CD1c-positive myeloid dendritic cell (primary cell): ENCODE data around the gene CCDC68.

Source experiments
- DNase-seq: peaks from one replicate; pipeline ENCODE4 v3.0.0-alpha.2; 2016; ENCODE audit errors: extremely low spot score

The CCDC68 gene

DNA sequence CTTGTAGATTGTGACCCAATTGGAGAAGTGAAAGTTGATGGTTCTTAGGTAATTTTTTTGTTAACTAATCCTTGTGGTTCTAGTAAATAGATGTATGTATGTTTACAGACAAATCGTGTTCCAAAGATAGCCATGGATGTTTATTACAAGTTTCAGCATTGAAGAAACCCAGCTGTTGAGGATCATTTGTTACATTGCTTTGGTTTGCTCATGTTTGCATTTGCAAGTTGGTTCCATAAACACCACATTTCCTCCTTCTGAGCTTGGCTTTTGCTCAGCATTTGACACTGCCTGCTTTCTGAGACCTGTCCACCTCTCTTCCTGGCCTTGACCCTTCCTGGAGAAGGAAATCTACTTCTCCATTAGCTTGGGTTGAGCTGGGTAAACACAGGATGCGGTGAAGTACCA lies 1.8 kb upstream of the CCDC68 start:
- DNase-seq = peak; percentile 24

GRCh38 chr18:54960197-54960596 lies 936 bp upstream of the CCDC68 start:
- no peak for DNase-seq

- no peak for DNase-seq
Measured at GRCh38 chr18:54957996-54958395, 1.3 kb downstream of the CCDC68 start.

GRCh38 chr18:54957296-54957832 lies 1.9 kb downstream of the CCDC68 start:
- DNase-seq = no peak

GRCh38 chr18:54956506-54956905 lies 2.8 kb downstream of the CCDC68 start:
- DNase-seq = no peak

DNA sequence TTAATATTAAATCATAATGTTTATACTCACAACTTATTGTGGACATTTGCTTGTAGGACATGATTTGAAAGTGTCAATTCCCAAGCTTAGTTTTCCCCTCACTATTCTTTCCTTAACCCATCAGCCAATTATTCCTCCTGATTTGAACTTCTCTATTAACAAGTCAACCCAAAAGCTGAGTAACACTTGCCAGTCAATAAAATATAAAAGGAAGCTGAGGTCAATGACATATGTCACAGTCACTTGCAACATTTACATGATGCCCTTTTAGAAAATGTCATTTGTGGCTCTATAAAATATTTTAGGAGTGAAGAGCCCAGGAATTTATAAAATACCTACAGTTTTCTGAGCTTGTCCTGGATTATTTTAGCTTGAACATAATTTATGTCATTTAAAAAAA lies 7.2 kb downstream of the CCDC68 start:
- no peak for DNase-seq

GRCh38 chr18:54950221-54950620 lies 9.0 kb downstream of the CCDC68 start:
- DNase-seq = no peak

GRCh38 chr18:54949588-54949987 lies 9.7 kb downstream of the CCDC68 start:
- no peak for DNase-seq

DNA sequence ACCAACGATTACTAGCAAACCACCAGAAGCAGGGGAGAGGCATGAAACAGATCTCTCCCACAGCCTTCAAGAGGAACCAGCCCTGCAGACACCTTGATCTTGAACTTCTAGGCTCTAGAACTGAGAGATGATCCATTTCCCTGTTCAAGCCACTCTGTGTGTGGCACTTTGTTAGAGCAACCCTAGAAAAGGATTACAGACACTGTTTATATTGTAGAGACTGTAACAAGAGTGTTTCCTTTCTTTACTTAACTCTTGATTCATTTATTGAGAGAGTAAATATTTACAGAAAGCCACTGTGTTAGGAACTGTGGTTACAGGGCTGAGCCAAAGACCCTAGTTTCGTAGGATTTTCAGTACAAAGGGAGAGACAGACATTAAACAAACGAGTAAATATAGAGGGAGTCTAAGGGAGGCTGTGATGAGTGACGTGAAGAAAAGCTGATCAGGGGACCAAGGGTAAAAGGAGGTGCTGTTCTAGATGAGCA lies 10.9 kb downstream of the CCDC68 start:
- DNase-seq = no peak

DNA sequence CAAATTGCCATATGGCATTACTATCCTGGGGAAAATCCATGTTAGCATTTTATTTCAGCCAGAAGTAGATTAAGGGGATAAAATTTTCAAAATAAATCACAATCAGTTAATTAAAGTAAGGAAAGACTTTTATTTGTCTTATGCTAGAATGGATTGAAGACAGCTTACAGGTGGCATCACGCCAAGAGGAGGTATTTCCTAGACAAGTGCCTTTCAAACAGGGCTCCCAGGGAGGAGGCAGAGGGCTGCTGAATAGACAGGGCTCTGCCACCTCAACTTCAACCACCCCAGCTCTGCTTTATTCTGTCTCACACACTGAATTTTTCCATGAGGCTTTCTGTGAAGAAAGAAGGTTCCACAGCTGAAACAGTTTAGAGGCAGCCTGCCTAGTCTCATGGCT lies 12.2 kb downstream of the CCDC68 start:
- DNase-seq = no peak

GRCh38 chr18:54946149-54946581 lies 13.1 kb downstream of the CCDC68 start:
- peak; percentile 31 for DNase-seq

DNA sequence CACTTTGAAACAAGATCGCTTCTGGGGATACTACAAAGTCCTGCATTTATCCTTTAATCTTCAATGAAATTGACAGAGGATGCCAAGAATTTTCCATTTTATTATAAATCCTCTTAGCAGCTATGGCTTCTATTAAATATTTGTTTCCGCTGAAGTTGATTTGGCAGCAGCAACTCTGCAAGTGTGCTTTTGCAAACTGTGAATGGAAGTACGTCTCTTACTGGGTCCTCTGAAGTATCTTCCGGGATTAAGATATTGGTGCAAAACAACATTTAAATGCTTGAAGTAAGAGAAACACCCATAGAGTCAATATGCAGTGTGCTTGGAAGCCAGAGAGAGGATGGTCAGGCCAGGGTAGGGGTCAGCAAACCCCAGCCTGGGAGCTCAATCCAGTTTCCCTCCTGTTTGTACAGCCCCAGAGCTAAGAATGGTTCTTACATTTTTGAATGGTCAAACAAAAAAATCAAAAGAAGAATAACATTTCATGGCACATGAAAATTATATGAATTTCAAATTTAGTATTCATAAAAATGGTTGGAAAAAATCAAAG lies 13.6 kb downstream of the CCDC68 start:
- no peak for DNase-seq

GRCh38 chr18:54942569-54942968 lies 16.7 kb downstream of the CCDC68 start:
- DNase-seq = no peak

- no peak for DNase-seq
Measured at GRCh38 chr18:54942144-54942543, 17.1 kb downstream of the CCDC68 start.

DNA sequence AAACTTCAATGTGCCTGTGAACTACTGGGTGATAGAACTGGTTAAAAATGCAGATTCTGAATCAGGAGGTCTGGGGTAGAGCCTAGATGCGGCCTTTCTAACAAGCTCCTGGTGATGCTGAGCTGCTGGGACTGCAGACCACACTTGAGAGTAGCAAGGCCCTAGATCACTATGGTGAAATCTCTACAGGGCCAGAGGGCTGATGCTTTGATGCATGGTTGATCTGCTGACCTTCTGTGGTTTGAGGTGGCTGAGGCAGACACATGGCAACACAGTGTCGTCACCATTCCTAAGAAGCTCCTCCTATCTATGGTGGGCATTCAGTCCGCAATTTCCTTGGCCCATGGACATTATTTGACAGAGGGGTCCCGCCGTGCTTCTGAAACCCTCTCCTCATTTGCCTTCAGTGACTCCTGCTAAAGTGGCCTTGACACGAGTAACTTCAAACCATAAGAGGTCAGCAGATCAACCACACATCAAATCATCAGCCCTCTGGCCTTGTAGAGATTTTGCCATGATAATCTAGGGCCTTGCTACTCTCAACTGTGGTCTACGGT lies 19.8 kb downstream of the CCDC68 start:
- no peak for DNase-seq

- no peak for DNase-seq
Measured at GRCh38 chr18:54938506-54938905, 20.8 kb downstream of the CCDC68 start.

GRCh38 chr18:54932472-54932871 lies 26.8 kb downstream of the CCDC68 start:
- DNase-seq = no peak

DNA sequence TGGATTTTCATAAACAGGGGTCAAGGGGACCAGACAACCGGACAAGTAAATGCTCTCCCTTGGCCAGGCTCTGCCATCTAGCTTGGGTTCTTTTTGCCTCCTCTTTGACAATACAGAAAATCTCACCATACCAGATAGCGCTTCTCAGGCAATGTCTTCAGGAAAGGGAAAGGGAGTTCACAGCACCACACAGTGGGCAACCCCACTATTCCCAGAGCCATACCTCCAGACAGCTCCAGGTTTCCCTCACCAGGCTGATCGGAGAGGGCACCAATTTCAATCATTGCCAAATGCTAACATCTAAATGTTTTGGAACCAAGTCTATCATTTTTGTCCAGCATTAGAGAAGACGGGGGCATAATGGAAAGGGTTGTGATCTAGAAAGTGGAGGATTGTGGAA lies 28.1 kb downstream of the CCDC68 start:
- no peak for DNase-seq

DNA sequence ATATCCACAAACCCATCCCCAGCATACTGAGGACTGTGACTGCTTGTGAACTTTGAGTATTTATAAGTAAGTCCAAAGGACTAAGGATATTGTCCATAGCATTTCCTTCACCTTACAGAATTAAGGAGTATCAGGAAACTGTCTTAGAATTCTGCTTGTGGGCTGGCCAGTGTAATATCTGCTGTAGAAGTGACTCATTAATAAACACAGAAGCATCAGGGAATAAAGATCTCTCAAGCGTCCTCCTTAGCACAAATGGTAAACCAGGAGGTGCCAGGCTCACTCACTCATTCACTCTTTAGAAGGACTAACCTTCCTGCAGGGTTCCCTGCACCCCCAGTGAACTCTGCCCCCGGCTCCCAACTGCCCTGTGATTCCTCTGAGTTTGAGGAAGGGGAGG lies 31.0 kb downstream of the CCDC68 start:
- no peak for DNase-seq

GRCh38 chr18:54926593-54927325 lies 32.5 kb downstream of the CCDC68 start:
- no peak for DNase-seq

DNA sequence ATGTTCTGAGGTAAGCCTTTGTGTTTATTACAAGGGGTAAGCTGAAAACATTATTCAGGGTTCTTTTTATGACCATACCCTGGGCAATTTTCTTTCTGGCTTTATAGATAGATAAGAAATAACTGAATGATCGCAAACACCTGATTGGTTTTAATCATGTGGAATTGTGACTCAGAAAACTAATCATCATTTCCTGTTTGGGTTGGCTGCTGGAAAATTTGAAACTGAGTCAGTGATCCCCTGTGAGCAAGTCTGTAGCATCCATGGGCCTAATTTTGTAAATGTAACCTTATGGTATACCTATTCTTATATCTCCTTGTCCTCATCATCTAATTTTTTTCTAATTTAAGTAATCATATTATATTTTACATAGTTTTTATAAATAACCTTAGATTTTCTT lies 34.3 kb downstream of the CCDC68 start:
- no peak for DNase-seq

- no peak for DNase-seq
Measured at GRCh38 chr18:54923339-54923956, 35.8 kb downstream of the CCDC68 start.

DNA sequence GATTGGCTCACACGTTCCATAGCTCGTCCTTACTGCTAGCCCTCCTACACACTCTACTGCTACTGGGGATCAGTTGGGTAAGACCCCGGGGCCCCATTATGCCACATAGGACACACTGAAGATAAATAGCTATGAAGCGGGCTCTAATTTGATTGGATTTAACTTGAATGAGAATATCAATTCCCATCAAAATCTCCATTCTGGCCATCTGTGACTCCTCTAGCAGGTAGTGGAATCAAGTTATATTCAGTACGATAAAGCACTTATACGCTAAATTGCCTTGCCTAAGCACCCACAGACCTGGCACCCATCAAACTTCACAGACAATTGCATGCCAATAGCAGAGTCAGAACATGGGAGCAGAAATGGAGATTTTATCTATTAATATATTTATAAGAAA lies 39.8 kb downstream of the CCDC68 start:
- DNase-seq = no peak
